ENCODE results near the gene RASL10A.

RASL10A gene

DNA sequence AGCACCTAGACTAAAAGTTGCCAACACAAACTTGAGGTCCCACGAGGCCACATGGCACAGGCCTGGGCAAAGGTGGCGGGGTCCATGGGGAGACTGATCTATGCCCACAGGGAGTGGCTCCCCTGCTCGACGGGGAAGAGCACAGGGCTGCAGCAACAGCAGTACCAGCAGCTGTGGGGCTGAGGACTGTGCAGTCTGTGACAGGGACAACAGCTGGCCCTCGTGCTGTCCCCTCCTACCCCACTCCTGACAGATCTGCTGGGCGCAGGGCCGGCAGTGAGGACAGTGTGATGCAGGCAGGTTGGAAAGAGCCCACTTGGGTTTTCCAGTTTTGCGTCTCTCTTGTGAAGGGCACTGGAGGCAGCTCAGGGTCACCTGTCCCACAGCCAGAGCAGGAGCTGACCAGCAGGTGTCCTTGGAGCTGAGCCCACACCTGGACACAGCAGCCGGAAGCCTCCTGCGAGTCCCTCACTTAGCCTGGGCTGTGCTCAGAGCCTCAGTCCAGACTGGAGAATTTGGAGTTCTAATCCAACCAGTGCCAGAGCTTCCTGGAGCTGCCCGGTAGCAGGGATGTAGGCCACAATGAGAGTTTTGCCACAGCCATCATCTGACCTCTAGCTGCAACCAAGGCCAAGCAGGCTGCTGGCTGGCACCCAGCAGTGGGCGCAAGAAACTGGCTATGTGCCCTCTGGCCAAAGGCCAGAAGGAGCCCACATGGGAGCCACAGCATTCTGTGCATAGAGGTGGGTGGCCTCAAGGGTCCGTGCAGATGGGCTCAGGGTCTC lies 12.6 kb downstream of the RASL10A start:
- DNase-seq, result no peak

DNA sequence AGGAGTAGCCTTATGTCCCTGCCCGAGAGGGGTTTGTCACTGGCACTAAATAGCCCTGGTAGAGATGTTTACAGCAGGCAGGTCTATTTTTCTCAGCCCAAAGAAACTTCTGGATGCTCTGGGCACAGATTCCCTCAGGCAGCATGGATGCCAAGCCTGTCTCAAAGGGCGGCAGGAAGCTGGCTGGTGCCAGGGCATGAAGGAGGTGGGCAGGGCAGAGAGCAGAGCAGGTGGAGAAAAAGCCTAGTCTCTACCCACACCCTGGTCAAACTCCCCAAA lies 13.2 kb downstream of the RASL10A start:
- DNase-seq, result no peak

- no peak for DNase-seq
These were observed 13.6 kb downstream of the RASL10A start for GRCh38 chr22:29301716-29302401.

GRCh38 chr22:29300807-29301601 lies 14.5 kb downstream of the RASL10A start:
- no peak for DNase-seq

DNA sequence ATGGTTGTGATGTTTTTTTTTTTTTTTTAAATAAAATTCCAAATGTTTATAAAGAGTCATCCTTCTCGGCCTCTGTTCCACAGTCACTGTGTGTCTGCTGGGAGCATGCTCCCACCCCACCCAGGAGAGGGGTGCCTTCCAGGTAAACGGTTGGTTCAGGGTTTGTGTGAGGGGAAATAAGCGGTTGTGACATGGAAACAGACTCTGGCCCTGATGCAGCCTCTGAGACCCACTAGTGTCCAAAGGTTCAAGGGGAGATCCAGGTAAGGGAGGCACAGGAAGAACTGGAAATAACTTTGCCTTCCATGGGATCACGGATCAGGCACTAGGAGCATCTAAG lies 15.1 kb downstream of the RASL10A start:
- no peak for DNase-seq

GRCh38 chr22:29299136-29299900 lies 16.2 kb downstream of the RASL10A start:
- DNase-seq, result no peak

GRCh38 chr22:29298641-29299040 lies 16.9 kb downstream of the RASL10A start:
- no peak for DNase-seq

- no peak for DNase-seq
These were observed 23.1 kb downstream of the RASL10A start for GRCh38 chr22:29292379-29292778.

- no peak for DNase-seq
These were observed 24.3 kb downstream of the RASL10A start for GRCh38 chr22:29291215-29291614.

GRCh38 chr22:29290061-29290460 lies 25.4 kb downstream of the RASL10A start:
- DNase-seq, result no peak

DNA sequence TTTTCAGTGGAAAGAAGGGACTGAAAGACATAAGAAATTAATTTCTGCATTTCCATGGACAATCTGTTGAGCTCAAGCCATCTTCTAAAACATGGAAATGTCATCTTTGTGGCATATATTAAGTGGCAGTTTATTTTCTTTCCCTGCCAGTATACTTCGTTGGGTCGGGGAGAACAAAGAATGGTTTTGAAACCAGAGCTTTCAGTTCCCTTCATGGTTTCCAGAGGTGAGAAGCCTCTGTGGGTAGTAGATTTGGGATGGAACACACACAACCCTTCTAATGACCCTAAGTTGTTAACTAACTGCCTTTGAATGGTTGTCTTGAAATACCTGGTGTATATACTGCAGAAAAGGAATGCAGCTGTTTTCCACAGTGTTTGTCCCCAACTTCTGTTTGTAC lies 26.7 kb downstream of the RASL10A start:
- no peak for DNase-seq

GRCh38 chr22:29284196-29284595 lies 31.3 kb downstream of the RASL10A start:
- no peak for DNase-seq

- DNase-seq, result no peak
These were observed 37.6 kb downstream of the RASL10A start for GRCh38 chr22:29277927-29278326.

- no peak for DNase-seq
These were observed 39.5 kb downstream of the RASL10A start for GRCh38 chr22:29275819-29276565.

DNA sequence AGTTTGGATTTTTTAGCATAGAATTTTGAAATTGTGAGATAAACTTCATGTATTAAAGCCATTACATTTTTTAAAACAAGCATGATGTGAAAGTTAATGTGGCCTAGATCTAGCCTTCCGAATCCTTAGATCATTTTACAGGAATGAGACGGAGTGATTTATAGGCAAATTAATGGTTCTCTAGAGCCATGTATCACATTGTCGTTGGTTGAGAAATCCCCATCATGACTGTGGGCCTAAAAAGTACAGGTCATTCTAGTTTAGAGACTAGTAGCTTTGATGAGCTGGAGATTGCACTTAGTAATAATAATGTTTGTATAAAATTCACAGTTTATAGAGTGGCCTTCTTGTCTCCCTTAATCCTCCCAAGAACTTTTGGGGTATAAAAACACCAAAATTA lies 40.3 kb downstream of the RASL10A start:
- DNase-seq, result no peak

DNA sequence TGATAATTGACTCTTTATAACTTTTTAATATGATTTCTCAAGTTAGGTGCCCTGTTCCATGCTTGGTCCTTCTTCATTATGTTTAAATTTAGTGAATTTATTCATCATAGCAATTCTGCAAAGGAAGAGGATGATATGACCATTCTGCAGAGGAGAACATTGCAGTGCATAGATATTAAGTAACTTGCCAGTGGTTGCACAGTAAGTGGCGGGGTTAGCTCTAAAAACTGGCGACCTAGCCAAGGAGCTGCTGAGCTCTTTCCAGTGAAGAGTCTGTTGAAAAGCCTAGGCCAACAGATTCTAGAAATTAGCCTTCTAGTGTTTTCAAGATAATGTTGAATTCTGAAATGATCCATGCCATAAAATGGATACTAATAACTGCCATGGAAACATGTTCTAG lies 42.9 kb downstream of the RASL10A start:
- no peak for DNase-seq

GRCh38 chr22:29270475-29271271 lies 44.8 kb downstream of the RASL10A start:
- no peak for DNase-seq

GRCh38 chr22:29269731-29270474 lies 45.6 kb downstream of the RASL10A start:
- no peak for DNase-seq

DNA sequence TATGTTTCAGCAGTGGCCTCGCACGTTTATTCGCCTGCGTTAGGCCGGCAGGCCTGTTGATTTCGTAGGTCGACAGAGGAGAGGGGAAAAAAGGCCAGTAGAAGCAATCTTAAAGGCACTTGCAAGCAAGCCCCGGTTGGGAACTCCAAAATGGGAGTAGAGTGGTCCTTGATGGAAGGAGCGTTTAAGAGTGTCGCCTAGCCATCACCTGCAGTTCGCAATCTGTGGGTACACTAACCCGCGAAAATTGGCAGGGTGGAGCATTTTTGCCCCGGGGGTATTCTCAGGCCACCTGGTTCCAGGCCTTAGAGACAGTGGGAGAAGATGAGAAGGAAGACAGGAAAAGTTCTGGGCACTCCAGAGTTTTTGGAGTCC lies 46.3 kb downstream of the RASL10A start:
- DNase-seq, result no peak

GRCh38 chr22:29268511-29269229 lies 46.8 kb downstream of the RASL10A start:
- peak; percentile 87 for DNase-seq

Data from left hindlimb (tissue), 1 donor.